CD14-positive monocyte (primary cell): ENCODE data around the gene KCNJ6. TPM values are rescaled to one million over a fixed set of nuclear protein-coding genes. Genes with fewer than 3 reads are reported as not detected.

ENCODE experiments used
- DNase-seq, 3 donors: peaks; one replicate each; pipeline ENCODE4 v3.0.0-alpha.2; 2011 to 2022
- H2AFZ ChIP-seq: 2 replicates; pipeline ENCODE4 v1.6.0; 2012; ENCODE audit warnings: mild to moderate bottlenecking, low read depth, low read length, inconsistent platforms; ENCODE audit not compliant: insufficient read depth, poor library complexity, severe bottlenecking
- H3K27ac ChIP-seq, 2 donors: 1 replicate in 1 of 2; 2 replicates in 1 of 2; pipeline ENCODE4 v1.5.1; 2012 to 2013; ENCODE audit warnings: low read length in 2 of 2, control low read depth in 1 of 2, inconsistent platforms in 1 of 2, low read depth in 1 of 2, mild to moderate bottlenecking in 1 of 2
- H3K27me3 ChIP-seq, 2 donors: one replicate each; pipeline versions ENCODE4 v1.6.0 to v1.6.1; 2011 to 2013; ENCODE audit warnings: low read length in 2 of 2; ENCODE audit not compliant: control insufficient read depth in 2 of 2, insufficient read depth in 2 of 2
- H3K36me3 ChIP-seq, 2 donors: replicated peaks in 1 of 2; 1 replicate in 1 of 2; 2 replicates in 1 of 2; pipeline versions ENCODE4 v1.5.1 to v1.6.1; 2012 to 2013; ENCODE audit warnings: low read length in 2 of 2, control low read depth in 1 of 2, inconsistent platforms in 1 of 2, mild to moderate bottlenecking in 1 of 2; ENCODE audit not compliant: insufficient read depth in 2 of 2, control insufficient read depth in 1 of 2
- H3K4me1 ChIP-seq, 2 donors: 1 replicate in 1 of 2; 2 replicates in 1 of 2; pipeline versions ENCODE4 v1.5.1 to v1.6.1; 2012 to 2013; ENCODE audit warnings: low read length in 2 of 2, control low read depth in 1 of 2, inconsistent platforms in 1 of 2, mild to moderate bottlenecking in 1 of 2, moderate library complexity in 1 of 2; ENCODE audit not compliant: insufficient read depth in 2 of 2, control insufficient read depth in 1 of 2
- H3K4me2 ChIP-seq: replicated peaks from 2 replicates; pipeline ENCODE3; 2012; ENCODE audit warnings: low read length, moderate library complexity, mild to moderate bottlenecking; ENCODE audit not compliant: poor library complexity, severe bottlenecking; ENCODE audit errors: extremely low read depth
- H3K4me3 ChIP-seq, 3 experiments: fragments of 200-600 bp in 1 of 3; sonication (generic) in 1 of 3; replicated peaks in 1 of 3; 1 replicate in 2 of 3; 2 replicates in 1 of 3; pipeline ENCODE4 v1.5.1; 2011 to 2013; ENCODE audit warnings: low read length in 3 of 3, mild to moderate bottlenecking in 3 of 3, control low read depth in 2 of 3, low read depth in 2 of 3, inconsistent platforms in 1 of 3, moderate library complexity in 1 of 3
- H3K79me2 ChIP-seq: 2 replicates; pipeline ENCODE4 v1.6.0; 2012; ENCODE audit warnings: mild to moderate bottlenecking, control low read depth, inconsistent platforms, low read length, moderate library complexity; ENCODE audit not compliant: insufficient read depth
- H3K9ac ChIP-seq: 2 replicates; pipeline ENCODE4 v1.6.0; 2017; ENCODE audit warnings: low read length, mild to moderate bottlenecking; ENCODE audit not compliant: insufficient read depth, poor library complexity, severe bottlenecking
- H3K9me3 ChIP-seq, 2 donors: replicated peaks in 1 of 2; 1 replicate in 1 of 2; 2 replicates in 1 of 2; pipeline versions ENCODE4 v1.5.1 to v1.6.1; 2012 to 2013; ENCODE audit warnings: low read length in 2 of 2, control low read depth in 1 of 2; ENCODE audit not compliant: control insufficient read depth in 1 of 2, insufficient read depth in 1 of 2
- H4K20me1 ChIP-seq: 2 replicates; pipeline ENCODE4 v1.6.0; 2012; ENCODE audit warnings: mild to moderate bottlenecking, low read length, control low read depth, moderate library complexity; ENCODE audit not compliant: insufficient read depth
- H3K27ac Mint-ChIP-seq, 7 donors: one replicate each; pipeline ENCODE4 v1.8.0; 2020; ENCODE audit warnings: mild to moderate bottlenecking in 7 of 7, mixed read lengths in 7 of 7, moderate library complexity in 6 of 7, inconsistent platforms in 2 of 7
- H3K27me3 Mint-ChIP-seq, 3 donors: one replicate each; pipeline ENCODE4 v1.8.0; 2021 to 2022; ENCODE audit warnings: low read depth in 3 of 3, mild to moderate bottlenecking in 3 of 3, mixed read lengths in 3 of 3, moderate library complexity in 3 of 3, inconsistent platforms in 1 of 3
- H3K36me3 Mint-ChIP-seq, 2 donors: one replicate each; pipeline ENCODE4 v1.8.0; 2020; ENCODE audit warnings: mixed read lengths in 2 of 2, inconsistent platforms in 1 of 2, mild to moderate bottlenecking in 1 of 2
- H3K4me1 Mint-ChIP-seq: one replicate; pipeline ENCODE4 v1.8.0; 2020; ENCODE audit warnings: mild to moderate bottlenecking, mixed read lengths
- H3K4me3 Mint-ChIP-seq, 2 donors: one replicate each; pipeline ENCODE4 v1.8.0; 2020; ENCODE audit warnings: mild to moderate bottlenecking in 2 of 2, mixed read lengths in 2 of 2, moderate library complexity in 1 of 2
- H3K9me3 Mint-ChIP-seq, 7 donors: one replicate each; pipeline ENCODE4 v1.8.0; 2020 to 2022; ENCODE audit warnings: mixed read lengths in 7 of 7, mild to moderate bottlenecking in 6 of 7, moderate library complexity in 6 of 7, inconsistent platforms in 2 of 7
- CTCF ChIP-seq: fragments of 200-600 bp; IDR thresholded peaks from one replicate; pipeline ENCODE4 v1.8.0; 2022; ENCODE audit warnings: antibody characterized with exemption, mild to moderate bottlenecking
- WGBS: methylation state at CpG from one replicate; pipeline ENCODE4 v1.1.5; 2013; ENCODE audit warnings: missing lambda C conversion rate; ENCODE audit not compliant: insufficient coverage; 5-methylcytosine and 5-hydroxymethylcytosine counted together
- intact Hi-C, 2 donors: fragments of 100-400 bp; cut with micrococcal nuclease; formaldehyde crosslinking; loops; one replicate each; pipeline versions ENCODE4 v1.15.0 to v1.15.1; 2023
- polyA plus RNA-seq, 3 donors: library from polyadenylated mRNA; depleted of rRNA in 1 of 3; unstranded in 2 of 3; stranded (reverse) in 1 of 3; fragments of 300-500 nt in 2 of 3; fragments of >200 nt in 1 of 3; fragmentation: Illumina TruSeq in 2 of 3; gene quantifications; 1 replicate in 2 of 3; 2 replicates in 1 of 3; pipeline ENCODE4 v1.2.3, GENCODE V29; 2012 to 2021

The KCNJ6 gene
- polyA plus RNA-seq, 3 donors, result not detected

DNA sequence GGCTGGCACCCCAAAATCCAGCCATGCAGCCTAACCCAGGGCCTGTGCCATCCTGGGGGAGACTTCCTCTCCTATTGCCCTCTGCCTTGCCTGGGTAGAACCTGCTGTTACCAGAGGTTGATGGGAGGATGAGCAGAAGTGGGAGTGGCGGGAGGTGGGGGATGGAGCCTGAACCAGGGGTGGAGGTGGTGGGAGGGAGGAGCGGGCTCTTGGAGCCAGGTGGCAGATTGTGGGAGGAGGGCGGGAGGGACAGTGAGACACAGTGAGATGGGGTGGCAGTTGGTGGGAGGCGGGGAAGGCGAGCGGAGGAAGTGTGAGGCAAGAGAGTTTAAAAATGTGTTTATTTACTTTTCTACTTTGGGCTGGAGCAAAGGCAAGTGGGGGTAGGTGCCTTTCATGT lies 87.3 kb downstream of the KCNJ6 start:
- WGBS, result 0% methylated on average over 3 of the region's 6 CpGs

DNA sequence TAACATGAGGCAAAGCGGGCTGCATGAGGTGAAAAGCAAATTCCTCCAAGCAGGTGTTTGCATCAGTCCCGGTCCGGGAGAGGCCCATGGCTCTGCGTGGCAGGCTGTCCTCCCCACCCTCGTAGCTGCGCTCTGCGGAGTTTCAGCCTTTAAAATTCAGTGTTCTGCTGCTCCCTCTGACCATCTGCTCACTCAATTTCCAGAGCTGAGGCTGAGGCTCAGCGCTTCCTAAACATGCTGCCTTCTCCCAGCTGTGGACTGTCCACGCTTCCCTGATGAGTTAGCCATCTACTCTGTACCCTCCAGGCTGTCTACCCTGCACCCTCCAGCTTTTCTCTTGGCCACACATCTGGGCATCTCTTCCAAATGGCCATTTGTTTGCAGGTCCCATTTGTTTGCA lies 87.7 kb downstream of the KCNJ6 start:
- no peak overlapping the region for H3K4me2 ChIP-seq
- H4K20me1 ChIP-seq, result no peaks in the 10 kb centered on the region
- Mint-ChIP-seq H3K27me3 (peaks cover 0 to 1% (median 1%) of the 10 kb centered on the region in 3 donors), H3K9me3 (peaks cover under 1 to 14% (median 8%) of the 10 kb centered on the region in 7 donors), H3K4me1 (peaks cover 31% of the 10 kb centered on the region), H3K36me3 (peaks cover 0 to 5% of the 10 kb centered on the region in 2 donors), H3K4me3 (no peak overlapping the region), H3K27ac (peak overlapping the region in 2 of 7 donors; percentile 70 to 92)
- intact Hi-C loops, result loop anchor here in 1 of 2 donors (5.0 kb wide), 1 partner anchor 39 kb away; no protein-coding TSS in a partner anchor
- H3K79me2 ChIP-seq, result no peaks in the 10 kb centered on the region
- peaks cover 24 to 28% of the 10 kb centered on the region in 2 donors for H3K4me1 ChIP-seq
- peak overlapping the region in 1 of 2 donors; percentile 71 for H3K27ac ChIP-seq
- no peaks in the 10 kb centered on the region for H3K27me3 ChIP-seq
- peaks cover 0 to under 1% of the 10 kb centered on the region in 2 donors for H3K9me3 ChIP-seq
- H3K9ac ChIP-seq, result no peak overlapping the region
- no peak overlapping the region for H3K4me3 ChIP-seq
- WGBS, result 90% methylated on average over 9 of the region's 9 CpGs
- H2AFZ ChIP-seq, result peak overlapping the region; percentile 71
- no peak for TF ChIP-seq CTCF
- DNase-seq, result no peak
- H3K36me3 ChIP-seq, result no peaks in the 10 kb centered on the region

More for the DNA sequence above, 87.3 kb downstream of the KCNJ6 start:
- H3K4me1 Mint-ChIP-seq, result peaks cover 31% of the 10 kb centered on the region
- H3K27me3 Mint-ChIP-seq, result peaks cover 0 to 4% (median 1%) of the 10 kb centered on the region in 3 donors
- Histone ChIP-seq H2AFZ (peak overlapping the region; percentile 71), H3K4me2 (peak overlapping the region; percentile 3), H4K20me1 (no peaks in the 10 kb centered on the region), H3K79me2 (no peaks in the 10 kb centered on the region), H3K4me1 (peaks cover 24 to 28% of the 10 kb centered on the region in 2 donors), H3K4me3 (no peak overlapping the region), H3K27ac (peak overlapping the region; percentile 62 to 71), H3K9me3 (no peaks in the 10 kb centered on the region), H3K36me3 (no peaks in the 10 kb centered on the region), H3K27me3 (no peaks in the 10 kb centered on the region), H3K9ac (peak overlapping the region; percentile 43)
- peak overlapping the region; percentile 69 to 92 (median 87) for H3K27ac Mint-ChIP-seq
- TF ChIP-seq CTCF, result no peak
- peak overlapping the region in 1 of 2 donors; percentile 36 for H3K4me3 Mint-ChIP-seq
- DNase-seq, result no peak
- intact Hi-C loops, result loop anchor here in 1 of 2 donors (5.0 kb wide), 1 partner anchor 38 kb away; no protein-coding TSS in a partner anchor
- peaks cover 0 to 3% of the 10 kb centered on the region in 2 donors for H3K36me3 Mint-ChIP-seq
- H3K9me3 Mint-ChIP-seq, result peaks cover 0 to 9% (median 6%) of the 10 kb centered on the region in 7 donors
